ENCODE measurements around the gene COL4A1. TPM values are rescaled to one million over a fixed set of nuclear protein-coding genes. Genes with fewer than 3 reads are reported as not detected.

COL4A1 gene
- total RNA-seq, 1 donor from 2014 or later: 0.44 TPM

- intact Hi-C loops (cut with micrococcal nuclease): no loop called here
Measured at GRCh38 chr13:110294146-110294545, 12.8 kb downstream of the COL4A1 start.

DNA sequence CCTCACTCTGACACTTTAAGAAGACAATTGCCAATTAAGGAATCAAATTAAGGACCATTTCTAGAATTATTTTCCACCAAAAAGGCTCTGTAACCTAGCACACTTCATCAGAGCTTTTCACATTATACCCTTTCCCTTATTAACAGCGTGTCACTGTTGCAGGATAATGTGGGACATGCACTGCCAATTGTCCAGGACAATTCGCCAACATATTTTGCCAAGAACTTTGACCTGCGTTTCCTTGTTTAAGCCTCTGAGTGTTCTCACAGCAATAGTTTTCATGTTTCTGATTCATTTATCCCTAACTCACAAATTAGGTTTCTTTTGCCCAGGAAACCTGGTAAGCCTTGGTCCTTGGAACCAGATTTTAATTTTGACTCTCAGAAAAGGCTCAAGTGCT is 13.3 kb downstream of the COL4A1 start:
- intact Hi-C loops (cut with micrococcal nuclease): no loop called here

DNA sequence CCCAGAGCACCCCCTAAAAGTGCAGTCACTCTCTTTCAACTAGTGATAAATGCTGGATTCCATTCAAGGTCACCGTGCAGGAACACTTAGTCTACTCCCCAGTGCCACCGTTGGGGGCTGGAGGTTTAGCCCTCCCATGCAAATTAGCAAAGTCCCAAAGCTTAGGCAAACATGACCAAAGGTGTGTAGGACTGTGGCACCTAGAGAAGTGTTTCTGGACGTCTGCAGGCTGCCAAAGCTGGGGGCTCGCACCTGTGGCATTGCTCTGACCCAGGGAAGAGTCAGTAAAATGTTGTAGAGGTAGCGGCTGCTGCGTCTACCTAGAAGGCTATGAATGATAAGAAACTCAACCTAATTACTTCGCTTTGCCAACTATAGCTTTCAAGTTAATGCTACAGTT is 13.9 kb downstream of the COL4A1 start:
- intact Hi-C loops (cut with micrococcal nuclease): no loop called here

DNA sequence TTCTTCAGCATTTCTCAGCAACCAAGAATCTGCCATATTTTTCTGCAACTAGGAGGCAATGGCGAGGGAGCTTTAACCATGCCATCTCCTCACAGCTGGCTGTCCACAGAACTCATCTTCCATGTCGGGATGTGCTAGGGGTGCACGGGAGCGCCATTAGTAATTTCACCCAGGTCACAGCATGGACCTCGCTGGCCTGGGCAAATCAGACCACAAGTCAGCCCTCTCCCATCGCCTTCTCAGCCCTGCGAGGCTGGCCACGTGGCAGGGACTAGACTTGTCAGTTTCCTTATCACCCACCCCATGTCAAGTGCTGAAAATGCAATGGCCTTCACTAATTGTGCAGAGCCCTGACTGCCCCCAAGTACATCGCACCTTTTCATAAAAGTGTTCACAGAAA is 15.7 kb downstream of the COL4A1 start:
- intact Hi-C loops (cut with micrococcal nuclease): no loop called here

DNA sequence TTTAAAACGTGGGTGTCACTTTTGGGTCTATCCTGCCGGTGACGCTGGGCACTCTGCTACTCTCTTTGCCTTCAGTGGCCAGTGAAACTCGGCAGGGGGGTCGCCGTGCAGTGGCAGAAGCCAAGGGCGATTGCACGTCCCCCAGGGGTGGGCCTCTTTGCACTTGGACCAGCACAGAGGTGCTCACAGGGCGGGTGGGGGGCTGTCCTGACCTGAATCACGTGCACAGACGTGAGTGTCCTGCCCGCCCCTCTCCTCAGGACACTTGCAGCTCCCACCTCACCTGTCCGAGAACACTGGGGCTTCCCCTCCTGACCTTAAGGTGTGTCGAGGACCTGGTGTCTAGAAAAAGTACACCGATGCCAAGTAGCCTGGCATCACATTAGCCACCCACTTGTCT is 16.1 kb downstream of the COL4A1 start:
- intact Hi-C loops (cut with micrococcal nuclease): no loop called here

DNA sequence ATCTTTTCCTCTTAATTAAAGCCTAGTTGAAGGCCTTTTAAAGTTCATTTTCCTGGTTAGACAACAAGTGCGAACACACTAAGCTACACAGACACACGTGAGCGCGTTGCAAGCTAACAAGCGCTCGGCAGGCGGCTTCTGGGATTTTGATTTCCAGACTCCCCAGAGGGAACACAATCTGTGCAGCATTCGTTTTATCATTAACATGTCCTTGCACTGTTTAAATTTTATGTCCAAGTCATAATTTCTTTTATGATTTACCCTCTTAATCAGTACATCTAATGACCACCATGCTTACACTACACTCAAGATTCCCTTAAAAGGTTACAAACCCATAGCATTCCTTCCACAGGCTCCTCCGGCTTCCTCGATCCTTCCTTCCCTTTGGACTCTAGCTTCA is 16.8 kb downstream of the COL4A1 start:
- intact Hi-C loops (cut with micrococcal nuclease): no loop called here

DNA sequence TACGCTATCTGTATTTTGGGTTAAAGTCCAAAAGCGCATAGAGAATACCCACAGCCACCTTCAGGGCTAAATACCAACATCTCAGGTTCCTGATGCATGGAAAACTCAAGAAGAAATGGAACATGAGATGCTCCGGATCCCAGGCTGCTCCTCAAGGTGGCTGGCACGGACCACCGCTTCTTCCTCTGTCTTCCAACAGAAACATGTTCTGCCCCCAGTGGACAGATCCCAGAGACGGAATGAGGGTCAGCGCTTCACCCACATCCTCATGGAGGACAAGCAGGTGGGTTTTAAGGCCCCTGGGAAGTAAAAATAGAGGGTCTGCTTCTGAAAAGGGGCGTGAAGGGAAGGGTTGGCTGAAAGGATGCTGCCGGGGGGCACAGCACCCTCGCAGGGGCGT is 17.3 kb downstream of the COL4A1 start:
- intact Hi-C loops (cut with micrococcal nuclease): no loop called here

- intact Hi-C loops (cut with micrococcal nuclease): no loop called here
Measured at GRCh38 chr13:110289174-110289573, 17.8 kb downstream of the COL4A1 start.

GRCh38 chr13:110286833-110287819 is 19.8 kb downstream of the COL4A1 start:
- intact Hi-C loops (cut with micrococcal nuclease): no loop called here

- intact Hi-C loops (cut with micrococcal nuclease): no loop called here
Measured at GRCh38 chr13:110285991-110286832, 20.7 kb downstream of the COL4A1 start.

GRCh38 chr13:110284779-110285484 is 22.0 kb downstream of the COL4A1 start:
- intact Hi-C loops (cut with micrococcal nuclease): no loop called here

GRCh38 chr13:110283736-110284517 is 23.0 kb downstream of the COL4A1 start:
- intact Hi-C loops (cut with micrococcal nuclease): no loop called here

DNA sequence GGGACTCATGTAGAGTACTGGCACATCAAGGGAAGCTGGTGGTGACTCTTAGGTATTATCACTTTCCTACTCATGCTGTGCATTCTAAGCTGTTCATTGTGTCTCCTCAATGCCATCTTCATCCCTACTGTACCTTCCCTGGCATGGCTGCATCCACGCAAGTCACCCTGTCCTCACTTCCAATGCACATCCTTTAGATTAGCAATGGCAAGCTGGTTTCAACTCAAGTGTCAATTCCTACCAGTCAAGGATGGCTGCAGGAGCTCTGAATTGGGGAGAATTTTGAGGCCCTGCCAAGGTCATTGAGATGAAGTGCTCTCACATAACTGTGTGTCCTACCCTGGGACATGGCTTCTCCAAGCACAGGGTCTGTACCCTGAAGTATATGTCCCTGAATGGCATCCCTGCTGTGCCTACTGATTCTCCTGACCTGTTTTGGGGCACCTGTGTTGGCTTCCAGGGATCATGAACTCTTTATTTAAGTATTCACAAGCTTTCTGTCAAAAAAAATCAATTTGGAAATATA is 24.6 kb downstream of the COL4A1 start:
- intact Hi-C loops (cut with micrococcal nuclease): no loop called here

DNA sequence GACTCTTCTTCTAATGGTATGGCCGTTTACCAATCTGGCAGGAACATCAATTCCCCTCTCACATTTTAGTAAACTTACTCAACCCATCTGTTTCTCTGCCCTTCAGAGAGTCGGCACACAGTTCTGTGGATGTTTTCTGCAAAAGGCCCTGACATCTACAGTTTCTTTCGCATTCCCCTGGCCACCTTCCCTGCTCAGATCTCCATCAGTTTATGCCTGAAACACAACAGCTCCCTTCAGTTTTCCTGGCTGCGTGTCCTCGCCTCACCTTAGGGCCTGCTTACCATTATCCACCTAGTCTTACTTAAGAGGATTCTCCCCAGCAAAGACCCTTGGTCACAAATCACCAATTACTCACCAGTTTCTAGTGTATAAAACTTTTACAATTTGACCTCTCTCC is 25.2 kb downstream of the COL4A1 start:
- intact Hi-C loops (cut with micrococcal nuclease): no loop called here

DNA sequence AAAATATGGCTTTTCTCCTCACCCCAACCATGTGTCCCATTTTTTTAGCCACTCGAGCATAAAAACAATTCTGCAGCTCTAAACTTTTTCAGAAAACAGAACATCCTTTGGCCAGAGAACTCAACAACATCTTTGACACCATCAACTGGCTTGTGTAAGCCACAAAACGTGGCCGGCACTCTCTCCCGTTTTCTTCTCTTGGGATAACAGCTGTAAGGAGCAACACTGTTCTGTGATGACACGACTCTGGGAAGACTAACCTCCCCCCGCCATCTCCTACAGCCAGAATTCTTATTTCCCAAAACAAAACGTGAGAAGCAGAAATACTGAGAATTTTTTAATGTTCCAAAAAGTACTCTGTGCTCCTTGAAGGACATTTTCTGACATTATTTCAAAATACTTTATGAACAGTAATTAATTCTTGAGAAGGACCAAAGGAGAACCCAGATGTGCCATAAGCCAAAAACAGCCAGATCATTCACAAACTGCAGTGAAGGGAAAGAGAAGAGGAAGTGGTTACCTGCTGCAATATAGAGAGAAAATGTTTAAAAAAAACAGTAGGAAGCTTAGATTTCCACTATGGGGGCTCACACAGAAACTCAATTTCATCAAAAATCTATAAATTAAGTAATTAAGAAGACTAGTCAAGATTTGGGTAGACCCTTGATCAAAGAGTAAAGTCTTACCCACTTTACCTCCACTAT is 25.8 kb downstream of the COL4A1 start:
- intact Hi-C loops (cut with micrococcal nuclease): no loop called here

DNA sequence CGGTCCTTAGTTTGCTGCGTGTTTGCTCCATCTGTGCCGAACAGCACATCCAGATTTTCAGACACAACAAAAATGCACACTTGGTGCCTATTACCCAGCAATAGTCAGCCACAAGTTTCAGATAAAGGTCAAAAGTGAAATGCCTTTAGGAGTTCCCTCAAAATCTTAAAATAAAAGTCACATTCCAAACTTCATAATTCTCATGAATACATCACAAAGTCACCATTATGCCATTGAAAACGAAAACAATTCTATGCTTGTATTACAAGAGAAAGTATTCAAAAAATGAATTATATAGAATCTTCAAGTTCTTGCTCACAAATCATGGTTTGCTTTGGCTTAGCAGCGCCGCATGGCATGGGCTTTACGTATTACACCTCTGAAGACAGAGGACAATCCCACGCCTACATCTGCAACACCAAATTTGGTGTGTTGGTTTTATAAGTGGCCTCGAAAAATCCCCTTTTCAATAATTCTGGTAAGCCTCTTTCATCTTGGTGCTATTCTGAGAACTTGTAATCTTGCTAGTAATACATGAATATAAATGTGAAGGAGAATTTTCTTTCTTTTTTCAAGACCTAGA is 26.6 kb downstream of the COL4A1 start:
- intact Hi-C loops (cut with micrococcal nuclease): no loop called here

DNA sequence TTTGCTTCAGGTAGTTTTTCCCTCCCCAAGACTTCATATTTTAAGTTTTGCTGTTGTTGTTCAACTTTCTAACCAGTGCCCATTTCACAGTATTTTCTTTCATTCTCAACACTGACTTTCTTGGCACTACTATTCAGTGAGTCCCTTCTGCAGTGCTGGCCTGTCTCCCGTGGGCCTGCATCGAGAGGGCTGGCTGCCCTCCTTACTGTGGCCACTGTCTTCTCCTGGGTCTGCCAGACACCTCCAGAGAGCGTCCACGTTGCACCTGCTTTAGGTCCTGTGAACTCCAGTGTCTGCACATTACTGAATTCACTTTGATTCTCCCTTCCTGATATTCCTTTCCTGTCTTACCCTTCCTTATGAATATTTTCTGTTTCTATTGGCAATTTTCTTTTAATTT is 27.3 kb downstream of the COL4A1 start:
- intact Hi-C loops (cut with micrococcal nuclease): no loop called here

GRCh38 chr13:110278859-110279258 is 28.1 kb downstream of the COL4A1 start:
- intact Hi-C loops (cut with micrococcal nuclease): no loop called here

DNA sequence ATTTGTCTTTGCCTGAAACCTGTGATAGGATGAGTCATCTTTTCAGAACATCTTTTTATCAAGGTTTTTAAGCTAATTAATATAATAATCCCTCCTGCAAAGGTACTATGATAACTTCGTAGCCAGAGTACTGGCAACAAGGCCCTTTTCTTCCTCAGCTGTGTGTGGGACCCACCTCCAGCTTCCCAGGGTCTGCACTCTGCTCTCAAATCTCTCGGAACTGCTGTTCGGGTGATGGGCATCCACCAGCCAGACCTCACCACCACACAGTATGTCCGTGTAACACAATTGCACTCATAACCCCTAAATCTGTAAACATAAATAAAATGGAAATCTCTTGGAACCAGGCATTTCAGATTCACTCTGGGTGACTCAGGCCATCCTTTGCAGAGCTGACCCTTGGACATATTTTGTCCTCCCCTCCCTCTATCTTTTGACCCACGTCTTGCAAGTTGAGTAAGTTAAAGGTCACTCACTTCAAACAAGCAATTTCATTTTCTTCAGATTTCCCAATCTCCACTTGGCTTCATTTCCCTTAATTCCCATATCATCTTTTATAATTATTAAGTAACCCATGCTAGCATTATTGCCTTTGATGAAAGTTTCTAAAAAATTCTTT is 29.5 kb downstream of the COL4A1 start:
- intact Hi-C loops (cut with micrococcal nuclease): no loop called here
